ENCODE data around the gene MYPOP. TPM values are rescaled to one million over a fixed set of nuclear protein-coding genes. Genes with fewer than 3 reads are reported as not detected.
A peak's percentile ranks its signal among the peaks of the same experiment; 100 is the strongest.

Gene MYPOP
- total and polyA plus RNA-seq, 2 of the 13 experiments (the other 11 are each of a cell fraction or from before 2014, with no cell fraction given) = 2.3 to 2.7 TPM

DNA sequence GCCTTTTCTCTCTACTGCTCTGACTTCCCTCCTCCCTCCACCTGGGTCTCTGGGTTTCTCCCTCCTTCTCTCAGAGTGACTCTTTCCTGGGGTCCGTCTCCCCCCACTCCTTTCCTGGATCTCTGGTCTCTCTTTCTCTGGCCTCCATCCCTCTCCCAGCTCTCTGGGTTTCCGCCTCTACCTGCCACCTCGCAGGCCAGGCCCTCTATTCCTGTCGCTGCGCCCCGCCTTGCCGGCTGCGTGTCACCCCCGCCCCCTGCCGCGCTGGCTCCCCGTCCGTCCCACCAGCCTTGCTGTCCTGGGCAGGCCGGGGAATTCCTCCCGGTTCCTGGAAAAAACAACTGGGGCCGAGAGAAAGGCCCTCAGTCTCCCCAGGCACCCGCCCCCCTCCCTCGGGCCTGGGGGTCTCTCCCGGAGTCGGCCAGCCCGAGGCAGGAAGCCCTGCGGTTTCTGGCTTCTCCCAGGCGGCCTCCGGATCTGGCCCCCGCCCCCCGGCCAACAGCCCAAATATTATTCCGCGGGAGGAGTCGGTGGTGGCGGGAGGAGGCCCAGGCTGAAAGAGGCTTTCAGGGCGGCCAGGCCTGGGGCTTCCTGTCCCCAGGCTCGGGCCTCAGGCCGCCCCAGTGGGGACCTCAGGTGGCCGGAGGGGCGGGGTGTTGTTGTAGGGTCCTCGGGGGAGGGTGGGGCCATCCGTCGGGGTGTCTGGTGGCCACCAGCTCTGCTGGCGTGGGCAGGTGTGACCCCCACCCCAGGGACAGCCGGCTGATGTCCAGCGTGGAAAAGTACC, 25.8 kb downstream of the MYPOP start (continued):
- TF ChIP-seq ZNF275 (CRISPR knock-in tag; IDR thresholded peaks at IDR 0.05; ENCODE audit: borderline replicate concordance) = peak; percentile 71; the same call in 1 of the 2 replicates
- TF ChIP-seq, protein P1, sequence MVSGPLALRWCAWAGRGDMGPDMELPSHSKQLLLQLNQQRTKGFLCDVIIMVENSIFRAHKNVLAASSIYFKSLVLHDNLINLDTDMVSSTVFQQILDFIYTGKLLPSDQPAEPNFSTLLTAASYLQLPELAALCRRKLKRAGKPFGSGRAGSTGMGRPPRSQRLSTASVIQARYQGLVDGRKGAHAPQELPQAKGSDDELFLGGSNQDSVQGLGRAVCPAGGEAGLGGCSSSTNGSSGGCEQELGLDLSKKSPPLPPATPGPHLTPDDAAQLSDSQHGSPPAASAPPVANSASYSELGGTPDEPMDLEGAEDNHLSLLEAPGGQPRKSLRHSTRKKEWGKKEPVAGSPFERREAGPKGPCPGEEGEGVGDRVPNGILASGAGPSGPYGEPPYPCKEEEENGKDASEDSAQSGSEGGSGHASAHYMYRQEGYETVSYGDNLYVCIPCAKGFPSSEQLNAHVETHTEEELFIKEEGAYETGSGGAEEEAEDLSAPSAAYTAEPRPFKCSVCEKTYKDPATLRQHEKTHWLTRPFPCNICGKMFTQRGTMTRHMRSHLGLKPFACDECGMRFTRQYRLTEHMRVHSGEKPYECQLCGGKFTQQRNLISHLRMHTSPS (CRISPR knock-in tag; IDR thresholded peaks at IDR 0.05; ENCODE audit: low read depth) = 0 out of 2 replicates have a peak, but pooled peaks have one; percentile 37
- TF ChIP-seq ZNF746 (CRISPR knock-in tag; IDR thresholded peaks at IDR 0.05) = no peak; the same call in none of the 2 replicates
- TF ChIP-seq NCOA5 (CRISPR knock-in tag; IDR thresholded peaks at IDR 0.05) = no peak
- TF ChIP-seq, protein P2, sequence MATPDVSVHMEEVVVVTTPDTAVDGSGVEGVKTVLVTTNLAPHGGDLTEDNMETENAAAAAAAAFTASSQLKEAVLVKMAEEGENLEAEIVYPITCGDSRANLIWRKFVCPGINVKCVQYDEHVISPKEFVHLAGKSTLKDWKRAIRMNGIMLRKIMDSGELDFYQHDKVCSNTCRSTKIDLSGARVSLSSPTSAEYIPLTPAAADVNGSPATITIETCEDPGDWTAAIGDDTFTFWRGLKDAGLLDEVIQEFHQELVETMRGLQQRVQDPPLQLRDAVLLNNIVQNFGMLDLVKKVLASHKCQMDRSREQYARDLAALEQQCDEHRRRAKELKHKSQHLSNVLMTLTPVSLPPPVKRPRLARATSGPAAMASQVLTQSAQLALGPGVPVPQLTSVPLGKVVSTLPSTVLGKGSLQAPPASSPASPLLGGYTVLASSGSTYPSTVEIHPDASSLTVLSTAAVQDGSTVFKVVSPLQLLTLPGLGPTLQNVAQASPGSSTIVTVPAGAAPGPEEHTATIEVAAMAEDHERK (CRISPR knock-in tag; IDR thresholded peaks at IDR 0.05; ENCODE audit: low read depth) = 0 out of 2 replicates have a peak, but pooled peaks have one; percentile 41
- TF ChIP-seq FOXK1 (CRISPR knock-in tag; IDR thresholded peaks at IDR 0.05; ENCODE audit: borderline replicate concordance, low read depth) = no peak
- no peak for TF ChIP-seq NR2F1 (CRISPR knock-in tag; IDR thresholded peaks at IDR 0.05)
- peak; percentile 91 for TF ChIP-seq RBM39 (IDR thresholded peaks at IDR 0.05; ENCODE audit: low read depth, low read length, poor library complexity, severe bottlenecking)
- TF ChIP-seq, protein P3, sequence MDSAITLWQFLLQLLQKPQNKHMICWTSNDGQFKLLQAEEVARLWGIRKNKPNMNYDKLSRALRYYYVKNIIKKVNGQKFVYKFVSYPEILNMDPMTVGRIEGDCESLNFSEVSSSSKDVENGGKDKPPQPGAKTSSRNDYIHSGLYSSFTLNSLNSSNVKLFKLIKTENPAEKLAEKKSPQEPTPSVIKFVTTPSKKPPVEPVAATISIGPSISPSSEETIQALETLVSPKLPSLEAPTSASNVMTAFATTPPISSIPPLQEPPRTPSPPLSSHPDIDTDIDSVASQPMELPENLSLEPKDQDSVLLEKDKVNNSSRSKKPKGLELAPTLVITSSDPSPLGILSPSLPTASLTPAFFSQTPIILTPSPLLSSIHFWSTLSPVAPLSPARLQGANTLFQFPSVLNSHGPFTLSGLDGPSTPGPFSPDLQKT (CRISPR knock-in tag; IDR thresholded peaks at IDR 0.05; ENCODE audit: borderline replicate concordance) = no peak
- TF ChIP-seq ZNF574 (CRISPR knock-in tag; IDR thresholded peaks at IDR 0.05) = no peak
- 0 out of 2 replicates have a peak, but pooled peaks have one; percentile 48 for TF ChIP-seq ZNF792 (CRISPR knock-in tag; IDR thresholded peaks at IDR 0.05)
- TF ChIP-seq SIX4 (CRISPR knock-in tag; IDR thresholded peaks at IDR 0.05) = peak; percentile 50
- no peak for TF ChIP-seq ZKSCAN5 (CRISPR knock-in tag; IDR thresholded peaks at IDR 0.05)
- TF ChIP-seq WIZ (CRISPR knock-in tag; IDR thresholded peaks at IDR 0.05) = no peak
- no peak for TF ChIP-seq ZBTB8A (CRISPR knock-in tag; IDR thresholded peaks at IDR 0.05; ENCODE audit: borderline replicate concordance, low read depth)
- TF ChIP-seq RELA (CRISPR knock-in tag; IDR thresholded peaks at IDR 0.05) = peak; percentile 95
- peak; percentile 48; the same call in 1 of the 2 replicates for TF ChIP-seq MYC (CRISPR knock-in tag; IDR thresholded peaks at IDR 0.05; ENCODE audit: borderline replicate concordance)
- TF ChIP-seq BRF2 (CRISPR knock-in tag; IDR thresholded peaks at IDR 0.05) = no peak
